Measurements from ENCODE around the gene PHLPP1. TPM values are rescaled to one million over a fixed set of nuclear protein-coding genes. Genes with fewer than 3 reads are reported as not detected.
"Not testable (repeated sequence)": the region's sequence is repeated elsewhere in the genome, so short reads cannot be mapped to it uniquely, and the experiment has no call there.

Gene PHLPP1
- polyA plus RNA-seq, 3 donors, result 2.2 to 4.0 (median 3.0) TPM

DNA sequence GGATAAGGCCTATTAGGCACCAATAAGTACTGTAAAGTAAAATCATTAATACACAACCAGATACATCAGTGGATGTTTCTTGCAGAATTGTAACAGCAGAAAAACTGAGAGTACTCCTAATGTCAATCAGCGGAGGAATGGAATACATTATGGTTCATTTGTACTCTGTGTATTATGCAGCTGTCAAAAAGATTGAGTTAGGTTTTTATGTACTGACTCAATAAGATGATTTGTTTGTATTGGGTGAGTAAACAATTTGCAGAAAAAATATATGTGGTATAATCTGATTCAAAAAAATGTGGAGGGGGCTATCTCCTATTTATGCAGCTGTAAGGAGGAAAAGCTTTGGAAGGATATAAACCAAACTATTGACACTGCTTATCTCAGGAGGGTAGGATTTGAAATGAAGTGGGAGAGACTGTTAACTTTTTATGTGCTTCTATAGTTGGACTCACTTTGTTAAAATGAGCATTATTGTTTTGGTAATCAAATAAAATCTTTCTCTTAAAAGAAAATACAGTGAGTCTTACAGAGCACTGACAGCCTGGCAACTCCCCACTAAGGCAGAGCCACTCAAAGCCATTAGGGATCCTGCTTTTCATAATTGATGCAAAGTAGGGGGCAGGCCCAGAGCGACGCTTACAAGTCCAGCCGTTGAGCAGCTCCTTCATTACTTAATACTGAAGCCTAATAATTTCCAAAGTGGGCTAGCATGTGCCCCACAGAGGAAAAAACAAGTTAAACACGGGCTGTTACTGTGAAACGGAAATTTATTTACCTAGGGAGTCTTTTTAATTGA is 168.8 kb downstream of the PHLPP1 start:
- WGBS, 3 donors, result 76 to 84% (median 80%) methylated on average over 6 of the region's 6 CpGs

DNA sequence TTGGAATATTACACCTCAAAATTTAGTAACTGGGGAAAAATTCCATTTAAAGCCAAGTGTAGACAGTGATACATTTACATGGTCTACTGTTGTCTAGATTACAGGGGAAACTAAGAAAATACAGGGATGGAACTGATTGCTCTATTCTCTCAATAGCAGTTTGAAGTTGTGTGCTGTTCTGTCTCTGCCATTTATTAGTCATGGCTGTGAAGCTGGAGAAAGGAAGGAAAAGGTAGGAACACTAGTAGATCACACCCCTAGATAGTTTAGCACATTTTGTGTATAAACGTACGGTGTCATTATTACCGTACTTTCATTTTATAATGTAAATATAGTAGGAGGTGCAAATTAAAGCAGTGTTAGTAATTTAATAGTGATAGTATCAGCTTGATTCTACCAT is 170.5 kb downstream of the PHLPP1 start:
- H3K27ac ChIP-seq (ENCODE audit: low read depth, low read length), result no peak overlapping the region
- WGBS, 3 donors, result 67 to 76% (median 72%) methylated on average over 3 of the region's 3 CpGs

More for the DNA sequence above, 168.8 kb downstream of the PHLPP1 start:
- H3K27ac ChIP-seq (ENCODE audit: low read depth, low read length), result no peak overlapping the region

DNA sequence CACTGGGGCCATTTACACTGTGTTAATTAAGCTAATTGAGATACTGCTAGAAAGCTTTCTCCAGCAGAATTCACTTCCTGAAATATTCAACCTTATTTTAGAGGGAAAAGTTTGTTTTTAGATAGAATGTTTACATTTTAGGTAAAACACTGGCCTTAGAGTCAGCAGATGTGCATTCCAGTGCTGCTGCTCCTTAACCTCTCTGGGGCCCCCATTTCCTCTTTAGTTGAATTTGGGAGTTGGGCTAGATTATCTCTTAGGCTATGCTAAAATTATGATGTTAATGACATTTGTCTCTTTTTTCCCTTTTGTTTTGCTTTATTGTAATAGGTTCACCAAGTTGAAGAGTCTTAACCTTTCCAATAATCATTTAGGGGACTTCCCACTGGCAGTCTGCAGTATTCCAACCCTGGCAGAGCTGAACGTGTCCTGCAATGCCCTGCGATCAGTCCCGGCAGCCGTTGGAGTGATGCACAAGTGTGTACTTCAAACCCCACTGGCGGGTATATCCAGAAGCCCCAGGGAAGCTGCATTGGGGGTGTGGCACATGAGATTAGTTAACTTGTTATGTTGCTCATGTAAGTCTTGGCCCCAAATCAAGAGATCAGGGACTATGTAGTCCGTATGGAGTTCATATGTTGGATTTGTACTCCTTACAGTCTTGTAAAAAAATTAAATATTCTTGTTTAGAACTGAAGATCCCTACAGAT is 179.5 kb downstream of the PHLPP1 start:
- 79 to 87% (median 86%) methylated on average over 6 of the region's 6 CpGs for WGBS, 3 donors
- H3K27ac ChIP-seq (ENCODE audit: low read depth, low read length), result no peak overlapping the region

DNA sequence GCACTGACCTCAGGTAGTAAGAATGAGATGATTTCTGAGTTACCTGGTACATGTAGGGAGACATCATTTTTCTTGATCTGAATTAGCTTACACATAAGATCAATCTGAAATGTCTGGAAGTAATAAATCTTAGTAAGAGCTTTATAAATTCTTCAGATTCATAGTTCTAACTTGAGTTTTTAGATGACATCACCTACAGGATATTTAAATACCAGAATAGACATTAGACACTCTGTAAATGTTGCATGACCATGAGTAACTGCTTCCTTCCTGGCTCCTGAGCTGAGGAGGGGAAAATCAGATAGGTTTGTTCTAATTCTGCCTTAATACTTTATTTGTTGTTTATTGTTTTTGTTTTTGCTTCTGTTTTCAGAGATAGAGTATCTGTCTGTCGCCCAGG is 181.8 kb downstream of the PHLPP1 start:
- H3K27ac ChIP-seq (ENCODE audit: low read depth, low read length), result no peak overlapping the region
- WGBS, 3 donors, result 94 to 96% (median 95%) methylated on average over 1 of the region's 1 CpG

DNA sequence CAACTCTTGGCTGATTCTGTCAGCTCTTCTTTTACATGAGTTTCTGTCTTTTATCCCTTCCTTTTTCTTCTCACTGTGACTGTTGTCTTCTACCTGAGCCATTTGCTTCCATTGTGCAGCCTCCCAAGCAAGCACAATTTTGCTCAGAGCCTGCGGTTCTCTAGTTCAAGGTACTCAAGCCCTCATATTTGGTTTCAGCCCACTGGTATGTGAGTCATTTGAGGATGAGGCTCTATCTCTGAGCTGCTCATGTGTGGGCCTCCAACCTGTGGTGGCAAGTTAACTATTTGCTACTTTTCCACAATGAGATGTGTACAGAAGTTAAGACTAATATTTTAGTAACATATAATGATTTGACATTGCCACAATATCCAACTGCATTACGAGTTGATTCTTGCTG is 183.0 kb downstream of the PHLPP1 start:
- 88 to 94% (median 93%) methylated on average over 2 of the region's 2 CpGs for WGBS, 3 donors
- H3K27ac ChIP-seq (ENCODE audit: low read depth, low read length), result no peak overlapping the region

DNA sequence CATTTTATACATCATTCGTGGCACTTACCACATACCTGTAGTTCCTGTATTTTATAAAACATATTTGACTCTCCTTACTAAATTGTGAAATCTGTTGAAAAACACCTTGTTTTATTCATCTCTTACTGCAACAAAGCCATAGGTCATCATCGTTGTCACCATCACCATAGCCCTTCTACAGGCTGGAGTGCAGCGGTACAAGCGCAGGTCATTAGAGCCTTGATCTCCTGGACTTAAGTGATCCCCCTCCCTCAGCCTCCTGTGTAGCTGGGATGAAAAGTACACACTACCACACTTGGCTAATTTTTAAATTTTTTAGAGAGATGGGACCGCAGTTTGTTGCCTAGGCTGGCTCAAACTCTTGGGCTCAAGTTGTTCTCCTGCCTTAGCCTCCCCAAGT is 184.2 kb downstream of the PHLPP1 start:
- 93 to 95% (median 94%) methylated on average over 5 of the region's 5 CpGs for WGBS, 3 donors
- no peak overlapping the region for H3K27ac ChIP-seq (ENCODE audit: low read depth, low read length)

DNA sequence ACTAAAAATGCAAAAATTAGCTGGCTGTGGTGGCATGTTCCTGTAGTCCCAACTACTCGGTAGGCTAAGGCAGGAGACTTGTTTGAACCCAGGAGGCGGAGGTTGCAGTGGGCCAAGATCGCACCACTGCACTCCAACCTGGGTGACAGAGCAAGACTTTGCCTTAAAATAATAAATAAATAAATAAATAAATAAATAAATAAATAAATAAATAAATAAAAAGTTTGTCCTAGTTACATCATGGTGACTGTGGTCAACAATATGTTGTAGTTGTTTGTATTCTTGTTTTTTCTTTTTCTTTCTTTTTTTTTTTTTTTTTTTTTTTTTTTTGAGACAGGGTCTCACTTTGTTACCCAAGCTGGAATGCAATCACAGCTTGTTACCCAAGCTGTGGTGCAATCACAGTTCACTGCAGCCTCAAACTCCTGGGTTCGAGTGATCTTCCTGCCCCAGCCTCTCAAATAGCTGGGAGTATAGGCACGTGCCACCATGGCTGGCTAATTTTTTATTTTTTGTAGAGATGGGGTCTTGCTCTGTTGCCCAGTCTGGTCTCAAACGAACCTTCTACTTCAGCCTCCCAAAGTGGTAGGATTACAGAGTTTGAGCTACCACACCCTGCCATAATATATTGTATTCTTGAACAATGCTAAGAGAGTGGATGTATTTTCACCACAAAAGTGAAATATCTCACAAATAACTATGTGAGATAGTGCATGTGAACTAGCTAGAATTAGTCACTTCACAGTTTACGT is 185.0 kb downstream of the PHLPP1 start:
- 96 to 98% (median 97%) methylated on average over 7 of the region's 7 CpGs for WGBS, 3 donors
- H3K27ac ChIP-seq (ENCODE audit: low read depth, low read length), result no peak overlapping the region

DNA sequence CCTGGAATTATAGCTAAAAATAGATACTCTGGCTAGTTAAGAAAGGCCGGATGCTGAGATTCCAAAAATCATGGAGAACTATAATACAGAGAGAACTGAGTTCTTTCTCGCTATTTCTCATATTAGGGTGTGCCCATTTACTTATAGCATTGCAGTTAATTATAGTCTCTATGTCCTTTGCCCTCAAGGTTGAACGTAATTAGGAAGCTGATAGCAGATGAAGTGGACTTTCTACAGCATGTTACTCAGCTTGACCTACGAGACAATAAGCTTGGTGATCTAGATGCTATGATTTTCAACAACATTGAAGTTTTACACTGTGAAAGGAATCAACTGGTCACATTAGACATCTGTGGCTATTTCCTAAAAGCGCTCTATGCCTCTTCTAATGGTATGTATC is 187.4 kb downstream of the PHLPP1 start:
- H3K27ac ChIP-seq (ENCODE audit: low read depth, low read length), result no peak overlapping the region
- WGBS, 3 donors, result 83 to 92% (median 90%) methylated on average over 5 of the region's 5 CpGs

DNA sequence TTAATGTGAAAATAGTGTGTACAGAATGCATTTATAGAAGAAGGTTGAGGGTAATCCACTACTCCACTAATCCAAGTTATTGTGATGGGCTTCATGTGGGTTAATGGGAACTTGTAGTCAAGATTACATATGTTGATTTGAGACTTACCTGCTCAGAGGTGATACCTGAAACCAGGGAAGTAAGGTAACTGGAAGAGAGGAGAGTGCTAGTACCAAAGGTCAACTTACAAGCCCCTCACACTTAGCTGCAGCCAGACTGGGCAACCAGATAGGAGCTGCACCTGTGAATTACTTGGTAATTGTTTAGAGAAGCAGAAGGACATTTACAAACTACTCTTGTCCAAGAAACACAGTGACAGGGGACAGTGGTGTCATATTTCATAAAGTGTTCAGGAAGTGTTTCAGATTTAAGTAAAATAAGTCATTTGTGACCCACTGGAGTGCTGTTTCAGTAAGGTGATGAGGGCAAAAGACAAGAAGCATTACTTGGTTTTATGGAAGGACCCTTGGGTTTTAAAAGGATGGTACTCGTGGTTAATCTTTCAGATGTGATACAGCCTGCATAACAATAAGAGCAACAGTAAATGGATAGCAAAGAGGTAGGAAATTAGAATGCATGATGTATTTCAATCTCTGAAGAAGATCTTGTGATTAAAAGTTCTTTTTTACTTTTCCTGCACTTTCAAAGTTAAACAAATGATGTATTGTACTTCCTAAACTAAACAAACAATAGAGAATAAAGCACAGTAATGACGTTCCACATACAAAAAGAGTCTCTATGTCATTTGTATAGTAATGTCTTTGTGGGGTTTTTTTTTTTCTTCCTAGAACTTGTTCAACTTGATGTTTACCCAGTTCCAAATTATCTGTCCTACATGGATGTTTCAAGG is 189.3 kb downstream of the PHLPP1 start:
- no peak overlapping the region for H3K27ac ChIP-seq (ENCODE audit: low read depth, low read length)
- 68 to 84% (median 80%) methylated on average over 2 of the region's 2 CpGs for WGBS, 3 donors

DNA sequence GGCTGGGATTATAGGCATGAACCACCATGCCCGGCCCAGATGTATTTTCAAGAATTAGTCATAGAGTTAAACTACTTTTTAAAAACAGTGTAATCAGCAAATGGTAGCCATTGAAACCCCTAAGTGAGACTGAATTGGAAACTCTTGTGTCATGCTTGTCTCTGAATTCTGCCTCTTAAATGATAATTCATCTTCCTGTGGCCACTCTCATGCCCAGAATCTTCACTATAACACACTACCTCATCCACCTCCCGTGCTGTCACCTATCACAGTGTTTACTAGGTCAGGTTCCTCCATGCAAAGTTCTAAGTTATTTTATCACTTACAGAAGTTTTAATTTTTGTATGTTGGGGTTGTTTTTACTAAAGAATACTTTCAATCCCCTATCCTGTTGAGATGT is 197.5 kb downstream of the PHLPP1 start:
- no peak overlapping the region for H3K27ac ChIP-seq (ENCODE audit: low read depth, low read length)

DNA sequence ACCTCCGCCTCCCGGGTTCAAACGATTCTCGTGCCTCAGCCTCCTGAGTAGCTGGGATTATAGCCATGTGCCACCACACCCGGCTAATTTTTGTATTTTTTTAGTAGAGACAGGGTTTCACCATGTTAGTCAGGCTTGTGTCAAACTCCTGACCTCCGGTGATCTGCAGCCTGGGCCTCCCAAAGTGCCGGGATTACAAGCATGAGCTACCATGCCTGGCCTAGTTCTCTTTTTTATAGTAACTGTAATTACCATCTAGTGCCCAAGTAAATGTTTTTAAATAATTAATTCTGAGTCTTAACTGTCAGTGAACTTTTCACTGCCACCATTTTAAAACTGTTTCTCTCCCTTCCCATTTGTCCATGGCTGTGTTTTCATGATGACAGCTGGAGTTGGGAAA is 198.5 kb downstream of the PHLPP1 start:
- WGBS, 3 donors, result 93 to 95% (median 94%) methylated on average over 7 of the region's 7 CpGs
- H3K27ac ChIP-seq (ENCODE audit: low read depth, low read length), result not testable (repeated sequence)

More for the DNA sequence above, 197.5 kb downstream of the PHLPP1 start:
- 44 to 69% (median 65%) methylated on average over 2 of the region's 2 CpGs for WGBS, 3 donors

DNA sequence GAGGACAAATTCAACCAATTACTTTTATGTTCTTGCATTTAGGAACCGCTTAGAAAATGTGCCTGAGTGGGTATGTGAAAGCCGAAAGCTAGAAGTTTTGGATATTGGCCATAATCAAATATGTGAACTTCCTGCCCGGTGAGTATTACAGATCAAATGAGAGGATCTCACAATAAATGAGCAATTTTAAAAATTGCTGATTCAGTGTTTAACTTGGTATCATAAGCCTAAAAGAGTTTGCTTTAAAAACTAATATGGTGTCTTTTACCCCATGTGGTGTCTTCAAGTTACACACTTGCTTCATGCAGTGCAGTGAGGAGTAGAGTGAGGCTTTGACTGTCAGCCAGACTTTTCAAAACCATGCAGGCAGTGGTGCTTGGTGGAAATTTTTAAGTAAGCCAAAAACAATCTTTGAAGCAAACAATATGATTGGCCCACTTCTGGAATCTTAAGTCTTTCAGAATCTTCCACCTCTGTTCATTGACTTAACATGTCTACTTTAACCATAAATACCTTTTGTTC is 199.6 kb downstream of the PHLPP1 start:
- H3K27ac ChIP-seq (ENCODE audit: low read depth, low read length), result no peak overlapping the region
- 96 to 97% (median 96%) methylated on average over 3 of the region's 3 CpGs for WGBS, 3 donors

DNA sequence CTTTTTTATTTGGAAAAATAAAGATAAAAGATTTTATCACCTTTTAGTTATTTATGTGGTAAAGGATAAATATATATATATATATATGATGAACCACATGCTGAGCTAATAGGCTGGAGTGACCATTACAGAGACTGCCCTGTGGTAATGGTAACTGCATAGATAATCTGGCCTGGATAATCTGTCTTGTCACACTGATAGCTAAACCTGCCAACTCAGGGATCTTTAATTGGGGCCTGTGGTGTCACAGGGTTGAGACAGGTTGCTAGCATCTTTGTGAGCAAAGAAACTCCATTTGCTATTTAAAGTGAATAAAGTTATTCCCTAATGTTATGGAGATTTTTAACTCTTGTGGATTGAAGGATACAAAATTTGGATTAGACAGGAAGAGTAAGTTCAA is 203.0 kb downstream of the PHLPP1 start:
- H3K27ac ChIP-seq (ENCODE audit: low read depth, low read length), result no peak overlapping the region

DNA sequence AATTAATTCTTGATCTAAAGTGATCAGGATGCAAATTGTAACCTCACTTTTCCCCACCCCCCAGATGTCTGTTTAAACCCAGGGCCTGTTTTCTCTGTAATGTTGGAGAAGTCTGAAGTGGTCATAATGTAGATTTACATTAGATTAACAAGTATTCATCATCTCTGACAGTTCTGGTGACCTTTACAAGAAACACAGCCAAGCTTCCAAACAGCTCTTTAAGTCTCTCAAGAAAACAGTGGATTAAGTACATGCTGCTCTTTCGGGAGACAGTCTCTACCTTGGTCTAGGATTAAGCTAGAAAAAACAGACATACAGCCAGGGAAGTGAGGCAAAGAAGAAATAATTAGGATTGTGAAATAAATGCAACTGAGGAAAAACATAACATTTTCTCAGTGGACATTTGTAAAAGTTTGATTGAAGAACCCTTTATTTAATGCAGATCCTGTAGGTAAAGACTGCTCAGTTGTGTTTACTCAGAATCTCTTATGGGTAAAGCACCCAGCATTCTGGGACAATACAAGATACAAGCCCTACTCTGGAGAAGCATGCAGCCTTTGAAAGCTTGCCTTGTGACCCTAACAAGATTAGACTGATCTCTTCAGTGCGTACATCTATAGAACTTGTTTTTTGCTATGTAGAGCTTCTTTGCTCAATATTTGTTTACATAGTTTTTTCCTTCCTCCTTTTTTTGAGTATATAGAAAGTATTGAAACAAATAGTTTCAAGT is 203.9 kb downstream of the PHLPP1 start:
- no peak overlapping the region for H3K27ac ChIP-seq (ENCODE audit: low read depth, low read length)
- 55 to 68% (median 67%) methylated on average over 2 of the region's 2 CpGs for WGBS, 3 donors

DNA sequence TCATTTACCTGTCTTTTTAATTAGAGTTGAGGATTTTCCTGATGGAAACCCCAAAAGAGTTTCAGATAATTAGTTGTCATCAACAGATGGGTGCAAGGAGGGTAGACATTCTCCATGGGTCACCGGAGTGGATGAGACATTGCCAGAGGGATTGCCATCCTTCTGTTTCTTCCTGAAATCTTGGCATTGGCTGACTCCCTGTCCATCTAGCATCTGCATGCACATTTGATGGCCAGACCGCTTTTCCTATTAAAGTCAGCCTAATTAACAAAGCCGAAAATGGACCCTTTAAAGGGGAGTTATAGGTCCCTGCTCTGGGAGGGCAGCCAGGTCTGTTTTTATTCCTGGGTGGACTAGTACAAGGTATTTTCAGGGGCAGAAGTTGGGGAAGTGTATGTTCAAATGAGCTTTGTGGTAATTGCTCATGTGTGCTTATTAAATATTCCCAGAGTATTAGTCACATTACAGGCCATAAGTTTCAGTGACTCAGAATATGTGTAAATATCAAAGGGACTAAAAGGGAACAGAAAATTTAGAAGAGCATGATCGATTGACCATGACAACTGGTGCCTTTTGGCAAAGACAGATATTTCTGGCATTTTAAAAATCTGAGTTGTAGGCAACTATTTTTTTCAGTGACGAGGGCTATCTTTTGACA is 209.8 kb downstream of the PHLPP1 start:
- WGBS, 3 donors, result 94 to 98% (median 95%) methylated on average over 5 of the region's 5 CpGs

DNA sequence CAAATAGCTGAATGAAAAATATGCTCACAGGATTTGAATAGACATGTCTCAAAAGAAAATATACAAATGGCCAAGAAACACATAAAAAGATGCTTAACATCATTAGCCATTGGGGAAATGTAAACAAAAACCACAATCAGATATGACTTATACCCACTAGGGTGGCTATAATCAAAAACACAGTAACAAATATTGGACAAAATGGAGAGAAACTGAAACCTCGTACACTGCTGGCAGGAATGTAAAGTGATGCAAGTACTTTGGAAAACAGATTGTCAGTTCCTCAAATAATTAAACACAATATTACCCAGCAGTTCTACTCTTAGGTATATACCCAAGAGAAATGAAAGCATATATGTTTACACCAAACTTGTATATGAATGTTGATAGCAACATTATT is 213.0 kb downstream of the PHLPP1 start:
- 56 to 88% (median 68%) methylated on average over 1 of the region's 1 CpG for WGBS, 3 donors
- no peak overlapping the region for H3K27ac ChIP-seq (ENCODE audit: low read depth, low read length)

More for the DNA sequence above, 209.8 kb downstream of the PHLPP1 start:
- no peak overlapping the region for H3K27ac ChIP-seq (ENCODE audit: low read depth, low read length)
